H1 (cell line): Measurements from ENCODE around the gene CFP.

ENCODE experiments used
- EP300 ChIP-seq, 2 experiments: IDR thresholded peaks; 1 replicate in 1 of 2; 2 replicates in 1 of 2; pipeline ENCODE4 v1.6.1; 2011 to 2012; ENCODE audit warnings: low read depth in 2 of 2, low read length in 2 of 2, mild to moderate bottlenecking in 2 of 2, borderline replicate concordance in 1 of 2, inconsistent platforms in 1 of 2, moderate library complexity in 1 of 2
- TAF1 ChIP-seq: IDR thresholded peaks from 2 replicates; pipeline ENCODE4 v1.6.1; 2011; ENCODE audit warnings: mild to moderate bottlenecking, low read depth, low read length
- TF ChIP-seq, protein P1 (sequence below), 3 experiments: IDR thresholded peaks; 1 replicate in 2 of 3; 2 replicates in 1 of 3; pipeline versions ENCODE4 v1.5.1 to v1.6.1; 2011; ENCODE audit warnings: low read length in 3 of 3, mild to moderate bottlenecking in 3 of 3, inconsistent platforms in 2 of 3, low read depth in 1 of 3, moderate library complexity in 1 of 3; ENCODE audit not compliant: insufficient read depth in 1 of 3; ENCODE audit errors: control extremely low read depth in 1 of 3
- TF ChIP-seq, protein P2 (sequence below): IDR thresholded peaks from 2 replicates; pipeline ENCODE4 v1.6.1; 2011; ENCODE audit warnings: low read length, improper control_type of control experiment

DNA sequence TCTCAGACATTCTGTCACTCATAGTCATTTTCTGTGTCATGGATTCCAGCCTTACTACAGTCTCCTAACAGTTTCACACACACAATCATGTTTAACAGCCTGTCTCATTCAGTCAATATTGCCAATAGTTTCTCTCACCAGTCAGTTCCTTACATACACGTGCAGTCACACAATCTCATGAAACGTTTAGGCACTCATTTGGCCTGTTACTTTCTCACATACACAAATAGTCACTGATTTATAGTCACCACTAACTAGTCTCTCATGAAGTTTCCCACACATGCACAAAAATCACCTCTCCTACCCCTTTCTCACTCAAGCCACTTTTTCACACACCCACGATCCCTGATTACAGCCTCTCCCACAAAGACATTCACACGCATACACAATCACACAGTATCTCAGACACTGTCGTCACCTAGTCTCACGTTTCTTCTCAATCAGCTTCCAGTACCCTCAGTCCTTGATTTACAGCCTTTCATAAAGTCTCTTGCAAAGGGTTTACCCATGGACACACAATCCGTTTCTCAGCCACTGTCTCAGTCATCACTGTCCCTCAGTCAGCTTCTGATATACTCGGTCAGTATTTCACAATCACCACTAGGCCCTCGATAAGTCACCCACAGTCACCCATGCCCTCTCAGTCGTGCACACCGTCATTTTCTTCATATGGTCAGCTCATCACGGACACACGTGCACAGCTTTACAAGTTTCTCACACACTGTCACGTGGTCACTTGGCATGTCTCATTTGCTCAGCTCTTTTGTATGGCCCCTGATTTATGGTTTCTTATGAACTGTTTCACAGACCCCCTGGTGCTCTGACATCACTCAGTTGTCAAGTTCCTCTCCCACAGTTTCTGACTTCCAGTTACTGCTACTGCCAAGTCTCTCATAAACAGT is 4.2 kb upstream of the CFP start:
- TF ChIP-seq TAF1 (no peak), EP300 (IDR thresholded peaks at IDR 0.05; ENCODE audit: borderline replicate concordance in 1 of 2, low read depth in 2 of 2, low read length in 2 of 2) (no peak)
- TF ChIP-seq, protein P1, sequence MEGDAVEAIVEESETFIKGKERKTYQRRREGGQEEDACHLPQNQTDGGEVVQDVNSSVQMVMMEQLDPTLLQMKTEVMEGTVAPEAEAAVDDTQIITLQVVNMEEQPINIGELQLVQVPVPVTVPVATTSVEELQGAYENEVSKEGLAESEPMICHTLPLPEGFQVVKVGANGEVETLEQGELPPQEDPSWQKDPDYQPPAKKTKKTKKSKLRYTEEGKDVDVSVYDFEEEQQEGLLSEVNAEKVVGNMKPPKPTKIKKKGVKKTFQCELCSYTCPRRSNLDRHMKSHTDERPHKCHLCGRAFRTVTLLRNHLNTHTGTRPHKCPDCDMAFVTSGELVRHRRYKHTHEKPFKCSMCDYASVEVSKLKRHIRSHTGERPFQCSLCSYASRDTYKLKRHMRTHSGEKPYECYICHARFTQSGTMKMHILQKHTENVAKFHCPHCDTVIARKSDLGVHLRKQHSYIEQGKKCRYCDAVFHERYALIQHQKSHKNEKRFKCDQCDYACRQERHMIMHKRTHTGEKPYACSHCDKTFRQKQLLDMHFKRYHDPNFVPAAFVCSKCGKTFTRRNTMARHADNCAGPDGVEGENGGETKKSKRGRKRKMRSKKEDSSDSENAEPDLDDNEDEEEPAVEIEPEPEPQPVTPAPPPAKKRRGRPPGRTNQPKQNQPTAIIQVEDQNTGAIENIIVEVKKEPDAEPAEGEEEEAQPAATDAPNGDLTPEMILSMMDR (IDR thresholded peaks at IDR 0.05; ENCODE audit: control extremely low read depth in 1 of 3, insufficient read depth in 1 of 3, low read depth in 1 of 3, low read length in 3 of 3), result no peak
- TF ChIP-seq, protein P2, sequence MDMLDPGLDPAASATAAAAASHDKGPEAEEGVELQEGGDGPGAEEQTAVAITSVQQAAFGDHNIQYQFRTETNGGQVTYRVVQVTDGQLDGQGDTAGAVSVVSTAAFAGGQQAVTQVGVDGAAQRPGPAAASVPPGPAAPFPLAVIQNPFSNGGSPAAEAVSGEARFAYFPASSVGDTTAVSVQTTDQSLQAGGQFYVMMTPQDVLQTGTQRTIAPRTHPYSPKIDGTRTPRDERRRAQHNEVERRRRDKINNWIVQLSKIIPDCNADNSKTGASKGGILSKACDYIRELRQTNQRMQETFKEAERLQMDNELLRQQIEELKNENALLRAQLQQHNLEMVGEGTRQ, result no peak
